Peyer's patch (tissue), 4 donors: ENCODE data around the gene STON2. TPM values are rescaled to one million over a fixed set of nuclear protein-coding genes. Genes with fewer than 3 reads are reported as not detected.

Source experiments
- DNase-seq, 3 donors: peaks; one replicate each; pipeline ENCODE4 v3.0.0-alpha.2; 2017 to 2019
- H3K27ac ChIP-seq, 4 donors: fragments of 200-600 bp; sonication (generic); one replicate each; pipeline ENCODE4 v1.5.1; 2016 to 2019
- H3K27me3 ChIP-seq, 2 donors: fragments of 200-600 bp; sonication (generic); one replicate each; pipeline ENCODE4 v1.5.1; 2019
- H3K36me3 ChIP-seq, 3 donors: fragments of 200-600 bp; sonication (generic); one replicate each; pipeline ENCODE4 v1.5.1; 2016 to 2019
- H3K4me1 ChIP-seq, 4 donors: fragments of 200-600 bp; sonication (generic); one replicate each; pipeline ENCODE4 v1.5.1; 2016 to 2019
- H3K4me3 ChIP-seq, 4 donors: fragments of 200-600 bp; sonication (generic); 1 replicate in 3 of 4; 2 replicates in 1 of 4; pipeline ENCODE4 v1.5.1; 2016 to 2019; ENCODE audit warnings: mild to moderate bottlenecking in 1 of 4
- H3K9me3 ChIP-seq, 4 donors: fragments of 200-600 bp; sonication (generic); one replicate each; pipeline ENCODE4 v1.5.1; 2016 to 2019; ENCODE audit warnings: mild to moderate bottlenecking in 1 of 4
- POLR2A ChIP-seq, 2 donors: fragments of 450-650 bp; IDR thresholded peaks; one replicate each; pipeline ENCODE4 v1.5.1; 2017; ENCODE audit warnings: antibody characterized with exemption in 2 of 2, mild to moderate bottlenecking in 2 of 2, moderate library complexity in 2 of 2
- total RNA-seq, 4 donors: library from RNA; depleted of rRNA; stranded (reverse); fragments of >200 nt; gene quantifications; one replicate each; pipeline ENCODE4 v1.1.0, GENCODE V29; 2016
- TF ChIP-seq, protein P1 (sequence below), 6 experiments: fragments of 450-650 bp in 4 of 6; fragments of 200-600 bp in 2 of 6; sonication (generic) in 1 of 6; IDR thresholded peaks; one replicate each; pipeline ENCODE4 v1.5.1; 2017 to 2019; ENCODE audit warnings: antibody characterized with exemption in 6 of 6, mild to moderate bottlenecking in 3 of 6, moderate library complexity in 1 of 6

STON2 gene, protein sequence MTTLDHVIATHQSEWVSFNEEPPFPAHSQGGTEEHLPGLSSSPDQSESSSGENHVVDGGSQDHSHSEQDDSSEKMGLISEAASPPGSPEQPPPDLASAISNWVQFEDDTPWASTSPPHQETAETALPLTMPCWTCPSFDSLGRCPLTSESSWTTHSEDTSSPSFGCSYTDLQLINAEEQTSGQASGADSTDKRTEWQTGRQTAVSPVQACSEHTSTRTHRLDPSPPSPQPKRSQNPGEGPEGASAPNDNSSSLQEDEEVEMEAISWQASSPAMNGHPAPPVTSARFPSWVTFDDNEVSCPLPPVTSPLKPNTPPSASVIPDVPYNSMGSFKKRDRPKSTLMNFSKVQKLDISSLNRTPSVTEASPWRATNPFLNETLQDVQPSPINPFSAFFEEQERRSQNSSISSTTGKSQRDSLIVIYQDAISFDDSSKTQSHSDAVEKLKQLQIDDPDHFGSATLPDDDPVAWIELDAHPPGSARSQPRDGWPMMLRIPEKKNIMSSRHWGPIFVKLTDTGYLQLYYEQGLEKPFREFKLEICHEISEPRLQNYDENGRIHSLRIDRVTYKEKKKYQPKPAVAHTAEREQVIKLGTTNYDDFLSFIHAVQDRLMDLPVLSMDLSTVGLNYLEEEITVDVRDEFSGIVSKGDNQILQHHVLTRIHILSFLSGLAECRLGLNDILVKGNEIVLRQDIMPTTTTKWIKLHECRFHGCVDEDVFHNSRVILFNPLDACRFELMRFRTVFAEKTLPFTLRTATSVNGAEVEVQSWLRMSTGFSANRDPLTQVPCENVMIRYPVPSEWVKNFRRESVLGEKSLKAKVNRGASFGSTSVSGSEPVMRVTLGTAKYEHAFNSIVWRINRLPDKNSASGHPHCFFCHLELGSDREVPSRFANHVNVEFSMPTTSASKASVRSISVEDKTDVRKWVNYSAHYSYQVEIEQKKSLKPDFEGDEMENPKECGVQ
- 10 to 100 TPM in 3 of 4 donors, 1 to 10 TPM in 1; 6.3 to 25.3 (median 13.9) TPM for total RNA-seq

DNA sequence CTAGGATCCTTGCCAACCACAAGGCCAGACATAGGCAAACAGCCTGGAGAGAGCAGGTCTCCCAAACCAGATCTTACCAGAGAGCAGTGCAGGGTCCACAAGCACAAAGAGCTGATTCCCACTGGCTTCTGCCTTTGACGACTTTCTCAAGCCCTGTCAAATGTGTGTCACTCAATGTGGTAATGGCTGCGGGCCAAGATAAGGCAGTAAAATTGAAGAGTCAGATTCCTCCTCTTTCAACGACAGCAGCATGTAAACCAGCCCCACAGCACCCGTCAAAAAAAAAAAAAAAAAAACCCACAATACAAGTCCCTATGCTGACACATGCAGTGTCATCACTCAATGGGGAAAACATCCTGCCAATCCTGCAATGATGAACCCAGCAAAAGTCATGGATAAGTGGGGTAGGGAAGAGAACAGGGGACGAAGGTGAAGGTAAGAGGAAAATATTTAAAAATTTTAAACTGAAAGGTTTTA is at the start of gene STON2:
TSS of gene STON2 (minus strand) at position 123 of the 477 bp plus-strand sequence. CDS start 1,942 bp downstream, outside the sequence.
- H3K9me3 ChIP-seq: no peaks in the 10 kb centered on the region
- H3K27ac ChIP-seq: peak within 1 kb of the TSS in 2 of 4 donors; percentile 24 to 31
- DNase-seq: peak in 1 of 3 donors; percentile 58
- TF ChIP-seq POLR2A (IDR thresholded peaks at IDR 0.05): no peak
- TF ChIP-seq, protein P1, sequence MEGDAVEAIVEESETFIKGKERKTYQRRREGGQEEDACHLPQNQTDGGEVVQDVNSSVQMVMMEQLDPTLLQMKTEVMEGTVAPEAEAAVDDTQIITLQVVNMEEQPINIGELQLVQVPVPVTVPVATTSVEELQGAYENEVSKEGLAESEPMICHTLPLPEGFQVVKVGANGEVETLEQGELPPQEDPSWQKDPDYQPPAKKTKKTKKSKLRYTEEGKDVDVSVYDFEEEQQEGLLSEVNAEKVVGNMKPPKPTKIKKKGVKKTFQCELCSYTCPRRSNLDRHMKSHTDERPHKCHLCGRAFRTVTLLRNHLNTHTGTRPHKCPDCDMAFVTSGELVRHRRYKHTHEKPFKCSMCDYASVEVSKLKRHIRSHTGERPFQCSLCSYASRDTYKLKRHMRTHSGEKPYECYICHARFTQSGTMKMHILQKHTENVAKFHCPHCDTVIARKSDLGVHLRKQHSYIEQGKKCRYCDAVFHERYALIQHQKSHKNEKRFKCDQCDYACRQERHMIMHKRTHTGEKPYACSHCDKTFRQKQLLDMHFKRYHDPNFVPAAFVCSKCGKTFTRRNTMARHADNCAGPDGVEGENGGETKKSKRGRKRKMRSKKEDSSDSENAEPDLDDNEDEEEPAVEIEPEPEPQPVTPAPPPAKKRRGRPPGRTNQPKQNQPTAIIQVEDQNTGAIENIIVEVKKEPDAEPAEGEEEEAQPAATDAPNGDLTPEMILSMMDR (IDR thresholded peaks at IDR 0.05): no peak
- no peak within 1 kb of the TSS for H3K4me3 ChIP-seq
- no peaks in the 10 kb centered on the region for H3K27me3 ChIP-seq
- no peaks in the 10 kb centered on the region for H3K36me3 ChIP-seq
- no peaks in the 10 kb centered on the region for H3K4me1 ChIP-seq

DNA sequence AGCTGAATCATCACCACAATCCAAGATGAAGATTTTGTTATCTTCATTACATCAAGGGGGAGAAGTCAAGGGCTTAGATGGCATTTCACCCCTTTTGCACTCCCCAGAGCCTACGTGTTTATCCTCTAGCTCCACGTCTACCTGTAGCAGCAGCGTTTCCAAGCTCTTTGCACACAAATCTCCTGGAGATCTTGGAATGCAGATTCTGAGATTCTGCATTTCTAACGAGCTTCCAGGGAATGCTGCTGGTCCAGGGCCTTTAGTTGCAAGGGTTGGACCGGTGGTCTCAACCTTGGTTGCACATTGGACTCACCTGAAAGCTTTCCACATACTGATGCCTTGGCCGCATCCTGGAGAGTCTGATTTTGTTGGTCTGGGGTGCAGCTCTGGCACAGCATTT is 49.5 kb upstream of the STON2 start:
- TF ChIP-seq, protein P1 (IDR thresholded peaks at IDR 0.05): no peak
- TF ChIP-seq POLR2A (IDR thresholded peaks at IDR 0.05): no peak
- Histone ChIP-seq H3K27me3 (no peaks in the 10 kb centered on the region), H3K36me3 (no peaks in the 10 kb centered on the region), H3K27ac (no peak overlapping the region), H3K9me3 (no peaks in the 10 kb centered on the region), H3K4me1 (no peaks in the 10 kb centered on the region), H3K4me3 (no peak overlapping the region)
- DNase-seq: no peak

DNA sequence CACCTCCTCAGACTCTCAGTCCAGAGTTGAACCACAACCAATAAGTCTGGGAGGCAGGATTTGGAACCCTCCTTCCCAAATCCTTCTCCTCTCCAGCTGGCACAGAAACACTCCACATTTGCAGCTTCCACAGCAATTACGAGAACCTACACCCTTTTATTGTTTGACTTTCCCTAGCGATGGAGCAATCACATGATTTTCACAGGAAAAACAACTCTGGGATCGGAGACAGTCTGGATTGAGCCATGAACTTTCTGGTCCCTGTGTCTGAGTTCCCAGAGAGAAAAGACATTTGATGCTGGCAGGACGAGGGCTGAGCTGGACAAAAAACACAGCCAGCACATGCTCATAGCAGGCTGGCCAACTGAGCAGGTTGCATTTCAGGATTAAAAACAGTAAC is 49.0 kb upstream of the STON2 start:
- H3K4me3 ChIP-seq: no peak overlapping the region
- no peak for DNase-seq
- H3K9me3 ChIP-seq: no peaks in the 10 kb centered on the region
- no peaks in the 10 kb centered on the region for H3K36me3 ChIP-seq
- no peaks in the 10 kb centered on the region for H3K27me3 ChIP-seq
- no peak for TF ChIP-seq POLR2A (IDR thresholded peaks at IDR 0.05)
- TF ChIP-seq, protein P1 (IDR thresholded peaks at IDR 0.05): no peak
- no peak overlapping the region for H3K27ac ChIP-seq
- H3K4me1 ChIP-seq: no peaks in the 10 kb centered on the region

DNA sequence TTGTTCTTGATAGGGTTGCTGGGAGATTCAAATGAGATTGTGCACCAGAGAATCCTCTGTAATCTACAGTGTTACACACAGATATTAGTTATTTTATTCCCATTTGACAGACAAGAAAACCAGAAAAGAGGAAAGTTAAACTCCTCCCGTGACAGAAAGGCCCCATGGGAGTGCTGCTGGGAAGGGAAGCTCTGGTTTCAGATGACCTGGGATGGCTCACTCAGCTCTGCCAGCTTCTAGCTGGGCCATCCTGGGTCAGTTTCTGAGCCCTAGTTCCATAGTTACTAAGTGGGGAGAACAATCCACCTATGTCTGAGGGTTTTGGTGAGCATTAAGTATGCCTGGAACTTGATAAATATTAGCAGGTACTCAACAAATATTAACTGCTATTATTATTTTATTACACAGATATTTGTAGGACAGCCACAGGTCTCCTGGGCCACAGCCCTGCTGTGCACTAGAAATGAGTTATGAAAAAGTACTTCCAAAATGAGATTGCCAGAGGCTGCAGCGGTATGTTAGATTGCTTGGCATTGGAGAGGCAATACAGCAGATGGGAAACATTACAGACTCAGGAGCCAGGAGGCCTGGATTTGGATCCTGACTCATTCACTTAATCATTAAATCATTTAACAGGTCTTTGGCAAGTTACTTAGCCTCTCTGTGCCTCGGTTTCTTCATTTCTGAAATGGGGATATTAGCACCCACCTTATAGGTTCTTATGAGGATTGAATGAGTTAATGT is 47.1 kb upstream of the STON2 start:
- H3K9me3 ChIP-seq: no peaks in the 10 kb centered on the region
- H3K27me3 ChIP-seq: no peaks in the 10 kb centered on the region
- no peak for DNase-seq
- TF ChIP-seq, protein P1 (IDR thresholded peaks at IDR 0.05): no peak
- no peak for TF ChIP-seq POLR2A (IDR thresholded peaks at IDR 0.05)
- H3K4me1 ChIP-seq: no peaks in the 10 kb centered on the region
- H3K36me3 ChIP-seq: no peaks in the 10 kb centered on the region
- no peak overlapping the region for H3K27ac ChIP-seq
- no peak overlapping the region for H3K4me3 ChIP-seq
